Measurements from ENCODE around the gene EVX1.

Gene EVX1

GRCh38 chr7:27250557-27251070 is 8.0 kb downstream of the EVX1 start:
- no peak for DNase-seq

DNA sequence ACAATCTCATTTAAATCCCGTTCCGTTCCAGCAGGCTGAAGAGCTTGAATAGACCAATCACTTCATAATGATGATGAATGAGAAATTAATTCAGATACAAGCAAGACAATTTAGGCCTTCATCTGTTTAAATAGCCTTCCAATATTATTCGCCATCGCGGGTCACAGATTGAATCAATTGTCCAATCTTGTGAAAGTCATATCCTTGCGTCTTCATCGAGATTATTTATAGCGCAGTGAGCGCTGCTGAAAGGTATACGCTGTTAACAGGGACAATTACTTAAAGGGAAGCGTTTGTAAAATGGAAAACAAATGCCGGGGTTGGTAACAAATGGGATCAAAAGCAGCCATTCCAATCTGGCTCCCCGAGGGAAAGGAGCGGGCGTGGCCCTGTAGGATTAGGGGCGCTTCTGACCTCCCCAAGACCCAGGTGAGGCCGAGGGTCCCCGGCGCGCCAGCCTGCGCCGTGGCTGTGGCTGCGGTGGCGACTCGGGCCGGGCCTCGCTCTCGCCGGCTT is 8.6 kb downstream of the EVX1 start:
- DNase-seq = no peak

DNA sequence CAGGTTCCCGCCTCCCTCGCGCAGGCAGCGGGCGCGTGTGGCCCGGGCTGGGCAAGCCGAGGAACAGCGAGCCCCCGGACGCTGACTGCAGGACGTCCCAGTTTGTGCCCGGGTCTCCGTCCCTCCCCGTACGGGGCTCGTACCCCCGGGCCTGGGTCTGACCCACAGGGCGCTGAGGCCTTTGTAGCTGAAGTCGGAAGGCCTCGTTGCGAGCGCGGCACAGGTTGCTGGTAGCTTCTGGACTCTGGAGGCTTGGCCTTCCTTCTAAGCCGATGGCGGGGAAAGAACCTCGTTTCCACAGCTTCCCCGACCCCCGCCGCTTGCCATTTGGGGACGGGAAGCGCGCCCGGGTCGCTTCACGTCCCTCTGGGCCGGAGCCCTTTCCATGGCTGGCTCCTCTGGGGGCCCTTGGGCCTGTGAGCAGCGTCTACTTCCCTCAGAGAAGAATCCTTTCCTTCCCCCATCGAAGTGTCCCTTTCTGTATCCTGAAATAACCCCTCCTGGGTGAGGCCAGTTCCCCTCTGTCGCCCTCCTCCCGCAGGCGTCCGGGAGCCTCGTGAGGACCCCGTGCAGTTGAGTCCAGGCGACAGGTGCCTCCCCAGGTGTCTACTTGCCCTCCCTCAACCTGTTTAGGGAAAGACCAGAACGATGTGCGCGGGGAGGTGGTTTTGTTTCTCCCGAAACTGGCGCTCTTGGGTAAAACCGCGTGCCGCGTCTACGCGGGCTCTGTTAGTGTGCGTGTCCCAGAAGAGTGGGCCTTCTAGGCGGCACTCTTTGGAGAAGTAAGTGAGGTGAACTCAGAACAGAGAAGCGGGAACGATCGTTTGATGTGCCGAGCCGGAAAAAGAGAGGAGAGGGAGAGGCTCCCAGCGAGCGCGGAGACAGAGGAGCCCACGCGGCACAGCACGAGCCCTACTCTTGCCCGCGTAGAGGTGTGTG is 9.3 kb downstream of the EVX1 start:
- no peak for DNase-seq

- DNase-seq = no peak
Observed at GRCh38 chr7:27254625-27255024, 12.0 kb downstream of the EVX1 start.

- no peak for DNase-seq
Observed at GRCh38 chr7:27260211-27260610, 17.6 kb downstream of the EVX1 start.

GRCh38 chr7:27262121-27262520 is 19.5 kb downstream of the EVX1 start:
- DNase-seq = no peak

- DNase-seq = no peak
Observed at GRCh38 chr7:27263781-27264180, 21.2 kb downstream of the EVX1 start.

- no peak for DNase-seq
Observed at GRCh38 chr7:27269455-27269854, 26.9 kb downstream of the EVX1 start.

- no peak for DNase-seq
Observed at GRCh38 chr7:27271384-27271783, 28.8 kb downstream of the EVX1 start.

DNA sequence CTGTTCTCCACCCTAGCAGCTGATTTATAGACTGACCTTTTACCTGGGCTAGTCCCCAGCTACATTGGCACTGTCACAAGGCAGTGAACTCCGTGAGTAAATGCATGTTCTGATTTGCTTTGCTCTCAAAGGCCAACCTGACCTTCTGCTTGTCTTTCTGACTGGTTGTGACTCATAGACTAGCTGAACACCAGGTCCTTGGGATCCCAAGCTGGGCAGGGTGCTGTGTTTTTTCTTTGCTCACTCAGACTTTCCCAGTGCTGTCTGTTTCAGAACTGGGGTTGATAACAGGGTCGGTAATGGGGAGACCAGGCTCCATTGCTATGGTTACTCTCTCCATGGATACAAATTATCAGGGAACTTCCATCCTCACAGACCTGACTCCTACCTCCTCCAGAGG is 35.0 kb downstream of the EVX1 start:
- DNase-seq = no peak

- DNase-seq = no peak
Observed at GRCh38 chr7:27283558-27283957, 41.0 kb downstream of the EVX1 start.

- DNase-seq = no peak
Observed at GRCh38 chr7:27295236-27295635, 52.6 kb downstream of the EVX1 start.

GRCh38 chr7:27297356-27297755 is 54.8 kb downstream of the EVX1 start:
- no peak for DNase-seq
